ENCODE data around the gene RAPGEF4.

GRCh38 chr2:173064151-173064805 lies 328.6 kb downstream of the RAPGEF4 start:
- TF ChIP-seq ZNF26 (tag by site-specific recombination; IDR thresholded peaks at IDR 0.05) (no peak), TCF7L2 (IDR thresholded peaks at IDR 0.05; ENCODE audit: borderline replicate concordance, low read depth, low read length) (no peak), ZBTB21 (tag by site-specific recombination; IDR thresholded peaks at IDR 0.05) (no peak), SCRT1 (tag by site-specific recombination; IDR thresholded peaks at IDR 0.05; ENCODE audit: borderline replicate concordance) (no peak), ZNF112 (tag by site-specific recombination; IDR thresholded peaks at IDR 0.05) (no peak), ZNF426 (tag by site-specific recombination; IDR thresholded peaks at IDR 0.05) (no peak), ZBTB7A (tag by site-specific recombination; IDR thresholded peaks at IDR 0.05; ENCODE audit: low read depth) (no peak), ZNF830 (tag by site-specific recombination; IDR thresholded peaks at IDR 0.05; ENCODE audit: low read depth) (no peak), ZNF335 (tag by site-specific recombination; conservative IDR thresholded peaks at IDR 0.05) (no peak), ZBTB26 (tag by site-specific recombination; optimal IDR thresholded peaks at IDR 0.05) (no peak), ZNF174 (tag by site-specific recombination; IDR thresholded peaks at IDR 0.05) (no peak), REST (tag by site-specific recombination; IDR thresholded peaks at IDR 0.05) (no peak), KLF7 (tag by site-specific recombination; IDR thresholded peaks at IDR 0.05; ENCODE audit: borderline replicate concordance) (no peak)
- TF ChIP-seq, protein P1, sequence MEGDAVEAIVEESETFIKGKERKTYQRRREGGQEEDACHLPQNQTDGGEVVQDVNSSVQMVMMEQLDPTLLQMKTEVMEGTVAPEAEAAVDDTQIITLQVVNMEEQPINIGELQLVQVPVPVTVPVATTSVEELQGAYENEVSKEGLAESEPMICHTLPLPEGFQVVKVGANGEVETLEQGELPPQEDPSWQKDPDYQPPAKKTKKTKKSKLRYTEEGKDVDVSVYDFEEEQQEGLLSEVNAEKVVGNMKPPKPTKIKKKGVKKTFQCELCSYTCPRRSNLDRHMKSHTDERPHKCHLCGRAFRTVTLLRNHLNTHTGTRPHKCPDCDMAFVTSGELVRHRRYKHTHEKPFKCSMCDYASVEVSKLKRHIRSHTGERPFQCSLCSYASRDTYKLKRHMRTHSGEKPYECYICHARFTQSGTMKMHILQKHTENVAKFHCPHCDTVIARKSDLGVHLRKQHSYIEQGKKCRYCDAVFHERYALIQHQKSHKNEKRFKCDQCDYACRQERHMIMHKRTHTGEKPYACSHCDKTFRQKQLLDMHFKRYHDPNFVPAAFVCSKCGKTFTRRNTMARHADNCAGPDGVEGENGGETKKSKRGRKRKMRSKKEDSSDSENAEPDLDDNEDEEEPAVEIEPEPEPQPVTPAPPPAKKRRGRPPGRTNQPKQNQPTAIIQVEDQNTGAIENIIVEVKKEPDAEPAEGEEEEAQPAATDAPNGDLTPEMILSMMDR (tag by site-specific recombination; IDR thresholded peaks at IDR 0.05), result no peak
